GM23338 (cell line): ENCODE results near the gene NKAIN2.

Source experiments
- CTCF ChIP-seq, 2 experiments: fragments of 200-600 bp in 1 of 2; sonication (generic) in 1 of 2; conservative IDR thresholded peaks; 2 replicates each; pipeline versions ENCODE4 v1.5.1 to v1.6.1; 2016 to 2017; ENCODE audit warnings: antibody characterized with exemption in 2 of 2, low read depth in 2 of 2, mild to moderate bottlenecking in 2 of 2, moderate library complexity in 1 of 2
- ETS1 ChIP-seq: IDR thresholded peaks from 2 replicates; pipeline ENCODE4 v1.6.1; 2016; ENCODE audit warnings: antibody characterized with exemption
- JUNB ChIP-seq: IDR thresholded peaks from one replicate; pipeline ENCODE4 v1.6.1; 2016; ENCODE audit warnings: antibody characterized with exemption; ENCODE audit not compliant: unreplicated experiment
- POLR2AphosphoS5 ChIP-seq: IDR thresholded peaks from 2 replicates; pipeline ENCODE4 v1.6.1; 2016; ENCODE audit warnings: antibody characterized with exemption, low read depth
- REST ChIP-seq: IDR thresholded peaks from one replicate; pipeline ENCODE4 v1.6.1; 2018; ENCODE audit warnings: antibody characterized with exemption; ENCODE audit not compliant: unreplicated experiment

GRCh38 chr6:124512431-124512830 is 708.8 kb downstream of the NKAIN2 start:
- TF ChIP-seq REST (no peak), CTCF (conservative IDR thresholded peaks at IDR 0.05; ENCODE audit: low read depth in 2 of 2) (no peak), ETS1 (no peak), JUNB (no peak), POLR2AphosphoS5 (no peak)
